GM19455 (cell line): Measurements from ENCODE around the gene LPCAT2.
"Not testable (repeated sequence)": the region's sequence is repeated elsewhere in the genome, so short reads cannot be mapped to it uniquely, and the experiment has no call there.

Source experiments
- ATAC-seq: cut with Tn5 transposase; IDR thresholded peaks from one replicate; pipeline ENCODE4 v1.9.1; 2021; ENCODE audit not compliant: unreplicated experiment

Gene LPCAT2

DNA sequence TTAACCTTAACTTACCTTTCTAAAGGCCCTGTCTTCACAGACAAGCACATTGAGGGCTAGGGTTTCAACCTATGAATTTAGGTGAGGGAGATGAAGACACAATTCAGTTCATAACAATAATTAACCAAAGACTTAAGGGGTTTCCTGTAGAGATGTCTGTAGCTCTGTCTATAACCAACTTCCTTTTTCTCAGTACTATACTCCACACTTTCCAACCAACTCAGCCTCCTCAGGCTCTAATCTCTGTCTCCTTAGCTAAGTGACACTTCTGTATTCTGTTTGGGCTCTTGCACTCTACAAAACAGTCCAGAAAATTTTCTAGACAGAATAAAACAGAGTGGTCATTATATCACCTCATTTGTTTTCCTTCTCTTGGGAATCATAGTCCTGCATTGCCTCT is 83.4 kb downstream of the LPCAT2 start:
- ATAC-seq = no peak

DNA sequence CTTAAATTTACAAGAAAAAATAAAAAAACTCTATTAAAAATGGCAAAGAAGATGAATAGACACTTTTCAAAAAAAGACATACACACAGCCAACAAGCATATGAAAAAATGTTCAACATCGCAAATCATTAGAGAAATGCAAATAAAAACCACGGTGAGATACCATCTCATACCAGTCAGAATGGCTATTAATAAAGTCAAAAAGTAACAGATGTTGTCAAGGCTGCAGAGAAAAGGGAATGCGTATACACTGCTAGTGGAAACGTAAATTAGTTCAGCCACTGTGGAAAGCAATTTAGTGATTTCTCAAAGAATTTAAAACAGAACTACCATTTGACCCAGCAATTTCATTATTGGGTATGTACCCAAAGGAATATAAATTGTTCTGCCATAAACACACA is 89.1 kb downstream of the LPCAT2 start:
- no peak for ATAC-seq

- ATAC-seq = no peak
Observed at GRCh38 chr16:55605754-55606336, 97.0 kb downstream of the LPCAT2 start.

- no peak for ATAC-seq
Observed at GRCh38 chr16:55613613-55614335, 104.9 kb downstream of the LPCAT2 start.

- ATAC-seq = no peak
Observed at GRCh38 chr16:55615071-55615470, 106.2 kb downstream of the LPCAT2 start.

GRCh38 chr16:55615670-55616069 is 106.8 kb downstream of the LPCAT2 start:
- not testable (repeated sequence) for ATAC-seq

DNA sequence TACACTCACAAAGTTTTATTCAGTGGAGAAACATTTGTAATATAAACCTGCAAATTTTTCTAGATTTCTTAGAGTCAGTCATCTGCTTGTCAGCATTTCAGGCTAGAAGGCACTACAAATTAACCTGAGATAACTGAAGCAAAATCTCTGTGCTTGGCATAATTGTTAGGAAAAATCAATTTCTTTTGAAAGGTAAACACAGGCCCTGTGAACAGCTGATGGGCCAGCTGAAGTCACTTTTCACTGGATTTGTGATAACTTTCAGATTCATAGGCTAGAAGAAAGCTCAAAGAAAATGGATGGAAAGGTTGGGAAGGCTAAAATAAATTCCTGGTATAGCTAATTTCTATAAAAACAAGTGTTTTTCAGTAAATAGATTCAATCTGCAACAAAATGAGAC is 112.9 kb downstream of the LPCAT2 start:
- no peak for ATAC-seq

- no peak for ATAC-seq
Observed at GRCh38 chr16:55622272-55622671, 113.4 kb downstream of the LPCAT2 start.

GRCh38 chr16:55622930-55623561 is 114.2 kb downstream of the LPCAT2 start:
- ATAC-seq = no peak

DNA sequence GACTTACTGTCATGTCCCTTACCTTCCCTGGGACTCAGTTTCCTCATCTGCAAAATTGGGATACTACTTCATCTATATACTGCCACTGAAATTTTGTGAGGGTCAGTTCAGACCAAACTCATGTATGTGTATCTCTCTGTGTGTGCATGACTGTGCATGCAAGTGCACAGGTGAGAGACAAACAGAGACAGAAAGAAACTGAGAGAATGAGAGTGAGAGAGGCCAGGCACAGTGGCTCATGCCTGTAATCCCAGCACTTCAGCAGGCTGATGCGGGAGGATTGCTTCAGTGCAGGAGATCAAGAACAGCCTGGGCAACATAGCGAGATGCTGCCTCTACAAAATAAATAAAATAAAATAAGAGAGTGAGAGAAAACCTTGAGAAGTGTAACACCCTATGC is 114.8 kb downstream of the LPCAT2 start:
- no peak for ATAC-seq

DNA sequence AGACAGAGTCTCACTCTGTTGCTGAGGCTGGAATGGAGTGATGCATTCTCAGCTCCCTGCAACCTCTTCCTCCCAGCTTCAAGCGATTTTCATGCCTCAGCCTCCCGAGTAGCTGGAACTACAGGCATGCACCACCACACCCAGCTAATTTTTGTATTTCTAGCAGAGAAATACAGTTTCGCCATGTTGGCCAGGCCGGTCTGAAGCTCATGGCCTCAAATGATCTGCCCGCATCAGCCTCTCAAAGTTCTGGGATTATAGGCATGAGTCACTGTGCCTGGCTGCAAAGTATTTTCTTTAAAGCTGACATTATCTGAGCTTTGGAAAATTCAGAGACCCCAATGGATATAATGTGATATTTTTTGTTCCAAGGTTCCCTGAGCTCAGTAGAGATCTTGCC is 115.8 kb downstream of the LPCAT2 start:
- ATAC-seq = no peak

DNA sequence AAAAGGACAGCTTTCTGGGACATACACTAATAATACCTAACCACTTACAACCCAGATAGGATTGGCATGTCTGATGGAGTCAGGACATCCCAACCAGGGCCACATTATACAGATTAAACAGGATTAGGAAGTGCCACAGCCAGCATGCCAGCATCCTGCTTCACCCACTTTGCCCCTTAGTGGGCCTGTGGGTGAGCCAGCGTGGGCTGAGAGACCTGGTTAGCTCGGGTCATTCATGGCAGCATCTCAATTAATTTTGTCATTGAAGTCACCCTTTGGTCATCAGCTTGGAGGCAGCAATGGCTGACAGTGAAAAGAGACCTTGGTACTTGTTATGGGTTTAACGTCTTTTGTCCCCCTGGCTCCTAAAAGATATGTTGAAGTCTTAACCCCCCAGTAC is 117.0 kb downstream of the LPCAT2 start:
- no peak for ATAC-seq

DNA sequence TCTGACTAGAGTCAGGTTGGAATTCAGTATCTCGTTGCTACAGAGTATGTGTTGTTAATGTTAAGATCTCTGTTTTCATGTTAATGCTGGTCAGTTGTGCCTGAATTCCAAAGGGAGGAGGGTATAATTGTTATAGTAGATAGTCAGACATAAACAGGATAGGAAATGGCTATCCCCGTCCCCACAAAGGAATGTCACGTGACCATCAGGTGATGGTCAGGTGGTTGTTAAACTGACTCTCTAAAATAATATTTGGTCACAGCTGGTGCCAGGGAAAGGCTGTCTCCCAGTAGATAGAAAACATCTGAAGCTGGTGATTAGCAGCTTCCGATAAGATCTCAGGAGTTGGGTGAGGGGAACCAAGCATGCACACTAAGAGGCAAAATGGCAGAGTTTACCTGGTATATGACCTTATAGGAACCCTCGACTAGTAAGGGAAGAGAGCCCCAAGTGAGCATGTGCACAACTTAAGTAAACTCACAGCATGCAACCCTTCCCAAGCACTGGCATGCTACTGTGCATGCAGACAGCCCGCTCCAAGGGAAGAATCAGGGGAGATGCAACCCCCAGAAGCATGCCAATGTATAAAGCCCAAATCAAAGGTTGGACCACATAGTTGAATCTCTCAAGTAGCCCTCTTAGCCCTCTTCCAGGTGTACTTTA is 119.6 kb downstream of the LPCAT2 start:
- ATAC-seq = no peak

DNA sequence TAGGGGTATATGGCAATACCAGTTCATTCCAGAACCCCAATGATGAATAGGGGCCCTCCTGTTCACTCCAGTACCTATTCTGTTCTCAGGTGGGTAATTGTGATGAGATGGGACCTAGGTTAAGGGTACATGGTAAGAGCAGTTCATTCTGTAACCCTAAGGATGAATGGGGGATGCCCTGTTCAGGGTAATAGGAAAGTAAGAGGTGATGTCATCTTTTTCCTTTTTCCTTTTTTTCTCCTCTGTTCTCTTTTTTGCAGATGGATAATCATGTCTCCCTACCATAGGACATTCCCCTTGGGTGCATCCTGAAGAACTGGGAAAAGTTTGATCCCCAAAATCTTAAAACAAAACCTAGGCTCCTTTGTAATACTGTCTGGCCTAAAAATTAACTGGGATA is 121.9 kb downstream of the LPCAT2 start:
- ATAC-seq = no peak

DNA sequence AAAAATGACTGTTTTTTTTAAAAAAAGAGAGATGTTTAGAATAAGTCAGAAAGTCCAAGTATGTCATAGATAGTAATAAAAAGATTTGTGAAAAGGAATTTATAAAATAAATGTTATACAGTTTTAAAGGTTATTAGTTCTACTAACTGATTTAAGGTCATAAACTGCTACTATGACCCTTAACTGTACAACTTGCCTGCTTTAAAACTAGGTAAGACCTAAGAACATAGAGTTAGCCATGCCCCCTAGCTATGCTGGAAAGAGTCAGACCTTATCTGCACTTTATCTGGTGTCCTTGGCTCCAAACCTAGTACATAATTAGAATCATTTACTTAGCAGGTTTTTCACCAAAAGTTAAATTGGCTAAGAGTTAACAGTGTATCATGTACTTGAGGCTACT is 123.4 kb downstream of the LPCAT2 start:
- ATAC-seq = no peak

DNA sequence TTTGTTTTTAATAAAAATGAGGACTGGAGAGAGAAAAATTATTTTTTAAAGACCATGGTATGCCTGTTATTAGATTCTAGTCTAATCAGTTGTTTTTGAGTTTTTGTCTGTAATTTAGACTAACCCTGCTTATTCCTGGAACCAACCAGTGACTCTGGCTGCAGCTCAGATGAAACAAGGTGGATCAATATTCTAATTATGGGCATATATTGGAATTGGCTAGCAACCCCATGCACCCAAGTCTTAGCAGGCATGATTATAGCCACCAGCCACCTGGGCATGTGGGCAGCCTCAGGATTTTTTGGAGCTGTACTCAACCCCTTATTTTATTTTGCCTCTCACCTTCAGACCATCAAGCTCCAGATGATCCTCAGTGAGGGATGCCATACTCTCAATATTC is 125.3 kb downstream of the LPCAT2 start:
- no peak for ATAC-seq
